HG02884 (cell line): Measurements from ENCODE around the gene SPAG16.
"Not testable (repeated sequence)": the region's sequence is repeated elsewhere in the genome, so short reads cannot be mapped to it uniquely, and the experiment has no call there.

Experiments used
- ATAC-seq: cut with Tn5 transposase; IDR thresholded peaks from one replicate; pipeline ENCODE4 v1.9.1; 2021; ENCODE audit warnings: mild to moderate bottlenecking, moderate library complexity; ENCODE audit not compliant: unreplicated experiment

The SPAG16 gene

GRCh38 chr2:213688825-213689224, 404.6 kb downstream of the SPAG16 start:
- not testable (repeated sequence) for ATAC-seq

GRCh38 chr2:213689585-213689984, 405.3 kb downstream of the SPAG16 start:
- ATAC-seq, result no peak

- ATAC-seq, result no peak
These were observed 407.1 kb downstream of the SPAG16 start for GRCh38 chr2:213691351-213691750.

- ATAC-seq, result peak; percentile 61
These were observed 412.2 kb downstream of the SPAG16 start for GRCh38 chr2:213696442-213696841.

- not testable (repeated sequence) for ATAC-seq
These were observed 417.1 kb downstream of the SPAG16 start for GRCh38 chr2:213701365-213701764.

GRCh38 chr2:213703406-213704098, 419.3 kb downstream of the SPAG16 start:
- ATAC-seq, result no peak

- no peak for ATAC-seq
These were observed 425.9 kb downstream of the SPAG16 start for GRCh38 chr2:213710164-213710563.

GRCh38 chr2:213718411-213718810, 434.1 kb downstream of the SPAG16 start:
- not testable (repeated sequence) for ATAC-seq

GRCh38 chr2:213722565-213722964, 438.3 kb downstream of the SPAG16 start:
- no peak for ATAC-seq

GRCh38 chr2:213723041-213723560, 438.8 kb downstream of the SPAG16 start:
- ATAC-seq, result no peak

GRCh38 chr2:213723707-213724106, 439.4 kb downstream of the SPAG16 start:
- no peak for ATAC-seq

GRCh38 chr2:213726101-213726500, 441.8 kb downstream of the SPAG16 start:
- ATAC-seq, result no peak

- peak; percentile 98 for ATAC-seq
These were observed 449.6 kb downstream of the SPAG16 start for GRCh38 chr2:213733893-213734292.

- peak; percentile 90 for ATAC-seq
These were observed 456.2 kb downstream of the SPAG16 start for GRCh38 chr2:213740453-213740852.

GRCh38 chr2:213751446-213751845, 467.2 kb downstream of the SPAG16 start:
- ATAC-seq, result peak; percentile 95

GRCh38 chr2:213752575-213752974, 468.3 kb downstream of the SPAG16 start:
- ATAC-seq, result no peak

GRCh38 chr2:213757525-213757924, 473.3 kb downstream of the SPAG16 start:
- no peak for ATAC-seq

- no peak for ATAC-seq
These were observed 479.1 kb downstream of the SPAG16 start for GRCh38 chr2:213763354-213763753.

- ATAC-seq, result no peak
These were observed 479.7 kb downstream of the SPAG16 start for GRCh38 chr2:213763963-213764362.

GRCh38 chr2:213764849-213765248, 480.6 kb downstream of the SPAG16 start:
- ATAC-seq, result no peak

- peak; percentile 37 for ATAC-seq
These were observed 481.8 kb downstream of the SPAG16 start for GRCh38 chr2:213766062-213766461.

GRCh38 chr2:213766465-213766901, 482.2 kb downstream of the SPAG16 start:
- ATAC-seq, result peak; percentile 94

GRCh38 chr2:213787869-213788268, 503.6 kb downstream of the SPAG16 start:
- ATAC-seq, result peak; percentile 77
